Measurements from ENCODE around the gene PPP1R14C.
"Not testable (repeated sequence)": the region's sequence is repeated elsewhere in the genome, so short reads cannot be mapped to it uniquely, and the experiment has no call there.

Gene PPP1R14C

DNA sequence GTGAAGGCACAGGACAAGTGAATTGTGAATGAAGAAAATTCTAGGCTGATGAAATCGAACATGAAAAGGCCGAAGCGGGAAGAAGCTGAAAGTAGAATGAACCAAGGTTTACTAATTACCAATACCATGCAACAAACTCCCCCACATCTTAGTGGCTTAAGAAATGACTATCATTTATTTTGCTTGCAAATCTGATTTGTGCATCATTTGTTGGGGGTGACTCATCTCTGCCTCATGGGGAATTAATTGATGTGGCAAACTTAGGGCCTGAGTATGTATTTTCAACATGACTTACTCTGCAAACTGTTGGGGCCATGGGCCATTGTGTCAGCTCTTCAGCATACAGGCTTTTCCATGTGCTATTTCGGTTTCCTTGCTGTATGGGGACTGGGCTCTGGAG, 26.8 kb downstream of the PPP1R14C start:
- DNase-seq, result no peak

DNA sequence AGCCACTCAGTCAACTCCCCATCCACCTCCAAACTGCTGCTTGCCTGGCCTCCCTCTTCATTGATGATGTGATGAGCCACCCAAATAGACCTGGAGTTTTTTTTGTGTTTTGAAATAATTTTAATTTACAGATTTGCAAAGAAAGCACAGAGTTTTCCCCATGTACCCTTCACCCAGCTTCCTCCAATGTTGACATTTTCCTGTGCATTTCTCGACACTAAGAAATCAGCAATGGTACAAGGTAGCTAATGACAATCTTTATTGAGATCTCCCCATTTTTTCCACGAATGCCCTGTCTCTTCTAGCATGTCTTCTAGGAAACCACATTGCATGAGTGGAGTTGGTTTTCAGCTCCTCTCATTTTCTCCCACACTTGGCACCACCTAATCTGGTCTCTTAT, 30.1 kb downstream of the PPP1R14C start:
- DNase-seq, result no peak

DNA sequence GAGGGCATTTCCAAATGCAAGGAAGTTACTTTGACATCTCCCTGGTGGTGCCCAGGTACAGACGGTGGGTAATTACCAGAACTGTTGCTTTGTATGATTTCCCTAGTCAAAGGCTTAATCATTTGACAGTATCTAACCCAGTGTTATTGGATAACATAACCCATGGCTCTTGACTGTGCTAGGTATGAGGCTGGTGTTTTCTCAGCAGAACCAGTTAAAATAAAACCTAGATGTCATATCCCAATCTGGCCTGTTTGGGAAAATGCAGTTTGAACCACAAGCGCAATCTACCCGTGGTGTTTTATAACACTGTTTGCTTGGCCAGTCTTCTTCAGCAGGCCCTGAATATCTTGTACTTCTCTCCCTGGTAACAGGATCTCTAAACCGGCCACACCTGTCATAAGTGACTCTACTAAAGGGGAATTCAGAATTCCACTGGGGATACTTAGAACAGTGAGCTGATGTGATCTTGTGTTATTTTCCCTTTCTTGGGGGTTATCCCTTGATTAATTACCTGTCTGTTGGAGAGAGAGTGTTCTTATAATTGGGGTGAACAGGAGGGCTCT, 32.8 kb downstream of the PPP1R14C start:
- DNase-seq, result no peak

DNA sequence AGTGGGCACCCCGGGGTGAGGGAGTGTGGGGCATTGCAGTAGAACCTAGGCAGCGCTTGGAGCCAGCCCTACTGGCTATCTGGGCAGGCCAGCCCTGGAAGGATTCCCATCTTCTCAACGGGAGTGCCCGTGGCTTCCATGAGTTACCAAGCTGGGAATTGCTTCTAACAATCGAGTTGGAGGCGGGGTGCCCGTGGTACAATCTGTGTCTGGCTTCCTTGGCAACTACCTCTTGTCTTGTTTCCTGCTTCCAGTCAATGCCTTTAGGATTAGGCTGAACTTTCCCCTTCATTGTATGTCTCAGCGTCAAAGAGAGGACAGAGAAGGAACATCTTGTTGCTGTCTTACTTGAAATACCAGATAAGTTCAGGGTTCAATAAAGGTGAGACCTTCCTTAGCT, 33.3 kb downstream of the PPP1R14C start:
- no peak for DNase-seq

DNA sequence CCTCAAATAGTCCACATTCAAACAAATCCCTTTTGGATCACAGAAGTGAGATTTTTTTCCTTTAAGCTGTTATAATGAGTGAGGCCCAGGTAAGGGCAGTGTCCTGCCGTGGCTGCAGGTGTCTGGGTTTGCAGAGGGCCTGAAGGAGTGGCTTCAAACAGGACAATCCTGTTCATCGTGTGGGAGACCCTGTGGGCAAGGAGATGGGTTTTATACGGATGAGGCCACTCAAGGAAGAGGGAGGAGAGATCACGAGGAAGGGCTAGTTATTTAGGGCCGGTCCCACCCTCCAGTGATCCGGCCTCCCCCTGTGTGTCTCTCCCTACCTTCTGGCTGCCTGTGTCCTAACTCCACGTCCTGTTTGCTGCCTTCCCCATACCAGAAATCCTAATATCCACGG, 33.8 kb downstream of the PPP1R14C start:
- no peak for DNase-seq

DNA sequence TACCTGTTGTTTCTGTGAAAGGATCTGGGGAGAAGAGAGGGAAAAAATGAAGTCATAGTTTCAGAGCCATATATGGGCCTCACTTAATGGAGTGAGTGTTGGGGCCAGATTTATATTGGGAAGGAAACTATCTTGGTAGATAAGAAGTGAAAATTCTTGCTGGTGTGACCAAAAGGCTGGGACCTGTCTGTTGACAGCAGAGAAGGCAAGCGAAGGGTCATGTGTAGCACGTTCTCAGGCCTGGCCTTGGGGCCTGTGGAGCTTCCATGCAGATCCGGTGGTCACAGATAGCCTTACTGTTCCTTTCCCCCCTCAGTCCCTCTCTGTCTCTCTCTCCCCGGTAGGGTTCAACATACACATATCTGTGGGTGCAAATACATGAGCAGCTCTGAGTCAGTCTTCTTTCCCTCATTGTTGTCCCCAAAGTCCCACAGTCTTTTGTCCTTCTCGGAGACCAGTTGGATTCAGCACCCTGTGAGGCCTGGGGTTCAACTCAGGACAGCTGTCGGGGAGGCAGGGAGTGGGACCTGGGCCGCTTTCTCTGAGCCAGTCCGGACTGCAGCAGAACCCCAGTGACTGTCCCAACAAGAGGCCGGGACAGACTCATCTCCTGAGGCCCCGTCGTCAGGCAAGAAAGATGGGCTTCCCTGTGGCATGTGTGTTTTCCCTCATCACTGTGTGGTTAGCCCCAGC, 34.6 kb downstream of the PPP1R14C start:
- DNase-seq, result no peak

DNA sequence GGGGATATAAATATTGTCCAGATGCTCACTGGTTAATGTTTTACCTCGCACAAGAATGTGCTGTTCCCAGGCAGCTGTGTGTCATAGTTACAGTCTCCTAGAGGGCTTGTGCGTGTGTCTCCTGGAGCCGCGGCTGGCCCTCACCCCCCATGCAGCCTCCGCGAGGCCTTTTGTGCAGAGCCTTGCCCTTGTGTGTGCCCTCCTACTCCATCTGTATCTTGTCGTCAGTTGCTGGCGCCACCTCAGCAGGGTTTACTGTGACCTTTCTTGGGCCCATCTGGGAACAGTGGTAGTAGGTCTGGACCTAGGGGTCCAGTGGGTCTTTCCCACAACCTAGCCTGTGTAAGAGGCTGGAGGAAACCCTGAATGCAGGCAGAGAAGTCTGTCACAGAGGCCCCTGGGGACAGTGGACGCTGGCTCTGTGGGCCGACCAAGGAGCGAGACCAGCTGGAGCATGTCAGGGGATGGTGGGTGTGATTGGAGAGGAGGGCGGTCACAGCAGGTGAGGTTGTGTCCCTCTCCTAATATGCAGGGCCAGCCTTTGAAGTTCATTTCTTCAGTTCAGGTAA, 35.2 kb downstream of the PPP1R14C start:
- DNase-seq, result no peak

DNA sequence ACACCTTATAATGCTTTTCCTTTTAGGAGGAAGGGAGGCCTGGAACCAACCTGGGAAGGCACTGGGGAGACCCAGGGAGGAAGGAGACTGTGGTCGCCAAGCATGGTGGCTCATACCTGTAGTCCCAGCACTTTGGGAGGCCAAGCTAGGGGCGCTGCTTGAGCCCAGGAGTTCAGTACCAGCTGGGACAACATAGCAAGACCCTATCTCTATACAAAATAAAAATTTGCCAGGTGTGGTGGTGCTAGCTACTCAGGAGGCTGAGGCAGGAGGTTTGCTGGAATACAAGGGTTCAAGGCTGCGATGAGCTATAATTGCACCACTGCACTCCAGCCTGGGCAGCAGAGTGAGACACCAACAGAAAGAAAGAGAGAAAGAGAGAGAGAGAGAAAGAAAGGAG, 36.2 kb downstream of the PPP1R14C start:
- no peak for DNase-seq

DNA sequence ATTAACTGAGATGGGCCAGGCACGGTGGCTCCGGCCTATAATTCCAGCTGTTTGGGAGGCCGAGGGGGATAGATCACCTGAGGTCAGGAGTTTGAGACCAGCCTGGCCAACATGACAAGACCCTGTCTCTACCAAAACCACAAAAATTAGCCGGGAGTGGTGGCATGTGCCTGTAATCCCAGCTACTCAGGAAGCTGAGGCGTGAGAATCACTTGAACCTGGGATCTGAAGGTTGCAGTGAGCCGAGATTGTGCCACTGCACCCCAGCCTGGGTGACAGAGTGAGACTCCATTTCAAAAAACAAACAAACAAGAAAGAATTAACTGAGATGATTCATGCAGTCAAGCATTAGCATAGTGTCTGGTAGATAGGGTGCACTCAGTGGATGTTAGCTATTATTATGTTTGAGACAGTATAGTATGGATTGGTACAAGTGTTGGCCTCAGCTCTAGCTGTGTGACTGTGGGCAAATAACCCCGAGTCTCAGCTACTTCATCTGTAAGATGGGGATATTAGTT, 37.1 kb downstream of the PPP1R14C start:
- not testable (repeated sequence) for DNase-seq

DNA sequence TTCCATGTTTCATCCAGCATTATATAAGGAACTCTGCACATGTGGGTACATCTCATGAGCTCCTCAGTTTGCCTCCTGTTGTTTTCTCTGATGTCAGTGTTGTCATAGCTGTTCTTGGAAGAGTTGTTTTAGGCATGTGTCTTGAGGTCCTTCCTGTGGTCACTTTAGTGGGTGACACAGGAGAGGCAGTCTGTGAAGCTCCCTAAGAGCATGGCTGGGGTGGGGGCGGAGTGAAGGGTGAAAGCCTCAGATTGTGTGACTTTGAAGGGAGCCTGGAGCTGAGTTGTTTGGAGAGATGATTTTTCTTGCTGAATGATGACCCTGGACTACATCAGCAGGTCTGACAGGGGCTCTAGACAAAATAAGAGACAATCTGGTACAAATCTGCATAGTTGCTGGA, 37.7 kb downstream of the PPP1R14C start:
- DNase-seq, result no peak

DNA sequence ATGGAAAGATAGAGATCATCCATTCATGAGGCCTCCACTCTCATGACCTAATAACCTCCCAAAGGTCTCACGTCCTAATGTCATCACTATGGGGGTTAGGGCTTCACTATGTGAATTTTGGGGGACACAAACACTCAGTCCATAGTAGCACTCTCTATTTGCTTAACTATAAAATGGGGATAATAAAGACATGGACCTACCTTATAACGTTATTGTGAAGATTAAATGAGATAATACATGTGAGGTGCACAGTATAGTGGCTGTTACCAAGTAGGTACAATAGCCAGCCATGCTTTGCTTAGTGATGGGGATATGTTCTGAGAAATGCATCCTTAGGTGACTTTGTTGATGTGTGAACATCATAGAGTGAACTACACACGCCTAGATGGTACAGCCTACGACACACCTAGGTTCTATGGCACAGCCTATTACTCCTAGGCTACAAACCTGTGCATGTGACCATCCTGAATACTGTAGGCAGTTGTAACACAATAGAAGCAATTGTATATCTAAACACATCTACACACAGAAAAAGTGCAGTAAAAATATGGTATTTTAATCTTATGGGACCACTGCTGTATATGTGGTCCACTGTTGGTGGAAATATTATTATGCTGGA, 39.7 kb downstream of the PPP1R14C start:
- DNase-seq, result no peak

DNA sequence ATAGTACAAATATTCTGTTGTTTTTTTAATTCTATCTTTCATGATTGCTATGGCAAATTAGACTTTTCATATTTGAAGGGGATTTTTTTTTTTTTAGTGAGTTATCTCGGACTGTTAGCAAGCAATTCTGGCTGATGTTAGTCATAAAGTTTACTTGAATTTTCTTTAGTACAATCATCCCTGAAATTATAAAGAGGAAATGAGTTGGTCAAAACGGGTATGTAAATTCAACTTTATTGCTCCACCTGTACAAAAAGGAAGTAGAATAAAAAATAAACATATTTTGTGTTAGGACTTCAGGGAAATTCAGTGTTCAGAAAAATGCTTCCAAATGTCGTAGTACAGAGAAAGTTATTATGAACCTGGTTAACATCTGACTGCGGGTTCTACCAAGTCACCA, 40.3 kb downstream of the PPP1R14C start:
- DNase-seq, result no peak

DNA sequence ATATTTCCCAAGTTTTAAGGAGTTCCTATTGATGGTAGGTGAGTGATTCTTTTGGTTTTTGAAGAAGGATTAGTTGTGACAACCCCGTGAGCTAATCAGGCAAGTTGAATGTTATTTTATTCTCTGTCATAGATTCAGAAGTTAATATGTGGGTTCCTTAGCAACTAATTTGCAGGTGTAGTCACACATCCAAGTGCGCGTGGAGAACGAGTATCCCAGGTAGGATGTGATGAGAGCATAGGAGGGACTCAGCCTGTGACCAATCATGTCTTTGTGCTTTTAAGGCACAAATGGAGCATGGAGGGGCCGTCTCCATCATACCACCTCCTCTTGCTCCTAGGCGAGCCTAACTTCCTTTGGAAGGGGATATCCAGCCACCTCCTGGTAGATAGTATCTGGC, 41.1 kb downstream of the PPP1R14C start:
- DNase-seq, result no peak

DNA sequence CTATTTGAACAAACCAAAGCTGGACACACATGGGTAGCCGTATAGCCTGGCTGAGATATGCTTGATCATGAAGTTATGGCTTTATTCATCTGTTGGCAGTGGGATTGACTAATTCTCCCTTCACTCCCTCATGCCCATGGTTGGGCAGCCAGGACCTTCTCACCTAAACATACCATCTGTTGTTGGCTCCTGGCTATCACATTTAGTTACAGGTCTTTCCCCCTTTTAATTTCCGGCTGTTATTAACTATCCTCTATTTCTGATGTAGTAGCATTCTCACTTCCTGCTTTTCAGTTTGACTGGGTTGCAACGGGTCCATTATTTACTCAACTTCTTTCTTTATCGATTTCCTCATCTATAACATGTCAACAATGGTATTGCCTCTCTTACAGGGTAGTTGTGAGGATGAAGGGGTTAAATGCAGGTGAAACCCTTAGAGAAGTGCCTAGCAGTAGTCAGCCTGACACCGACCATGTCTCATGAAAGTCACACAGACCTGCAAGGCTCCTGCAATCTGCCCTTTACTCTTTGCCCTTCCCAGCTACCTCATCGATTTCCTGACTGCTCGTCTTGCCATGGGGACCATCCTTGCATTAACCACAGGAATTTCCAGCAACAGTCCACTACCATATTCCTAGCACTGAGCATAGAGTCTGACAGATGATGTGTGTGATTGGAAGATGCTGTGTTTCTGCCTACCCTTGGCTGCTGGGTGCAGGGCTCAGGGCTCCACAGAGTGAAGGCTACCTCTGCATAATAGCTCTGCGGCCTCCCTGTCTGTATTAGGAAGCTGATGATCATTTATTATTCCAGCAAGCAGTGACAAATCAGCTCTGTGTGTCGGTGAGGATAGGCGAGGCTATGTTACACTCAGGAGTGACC, 42.2 kb downstream of the PPP1R14C start:
- DNase-seq, result no peak

DNA sequence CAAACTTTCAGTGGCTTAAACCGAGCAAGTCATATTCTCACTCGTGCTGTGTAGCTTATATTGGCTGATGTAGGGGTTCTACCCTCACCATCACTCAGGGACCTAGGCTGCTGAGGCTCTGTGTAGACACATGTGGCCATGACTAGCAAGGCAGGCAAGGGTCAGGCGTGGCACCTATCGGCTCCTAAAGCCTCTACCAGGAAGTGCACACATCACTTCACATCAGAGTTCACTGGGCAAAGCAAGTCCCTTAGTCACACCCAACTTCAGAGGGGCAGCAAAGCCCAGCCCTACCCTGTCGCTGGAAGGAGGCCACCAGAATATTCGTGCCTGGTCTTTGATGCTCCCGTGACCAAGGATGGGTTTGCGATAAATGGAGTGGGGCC, 42.9 kb downstream of the PPP1R14C start:
- DNase-seq, result no peak

DNA sequence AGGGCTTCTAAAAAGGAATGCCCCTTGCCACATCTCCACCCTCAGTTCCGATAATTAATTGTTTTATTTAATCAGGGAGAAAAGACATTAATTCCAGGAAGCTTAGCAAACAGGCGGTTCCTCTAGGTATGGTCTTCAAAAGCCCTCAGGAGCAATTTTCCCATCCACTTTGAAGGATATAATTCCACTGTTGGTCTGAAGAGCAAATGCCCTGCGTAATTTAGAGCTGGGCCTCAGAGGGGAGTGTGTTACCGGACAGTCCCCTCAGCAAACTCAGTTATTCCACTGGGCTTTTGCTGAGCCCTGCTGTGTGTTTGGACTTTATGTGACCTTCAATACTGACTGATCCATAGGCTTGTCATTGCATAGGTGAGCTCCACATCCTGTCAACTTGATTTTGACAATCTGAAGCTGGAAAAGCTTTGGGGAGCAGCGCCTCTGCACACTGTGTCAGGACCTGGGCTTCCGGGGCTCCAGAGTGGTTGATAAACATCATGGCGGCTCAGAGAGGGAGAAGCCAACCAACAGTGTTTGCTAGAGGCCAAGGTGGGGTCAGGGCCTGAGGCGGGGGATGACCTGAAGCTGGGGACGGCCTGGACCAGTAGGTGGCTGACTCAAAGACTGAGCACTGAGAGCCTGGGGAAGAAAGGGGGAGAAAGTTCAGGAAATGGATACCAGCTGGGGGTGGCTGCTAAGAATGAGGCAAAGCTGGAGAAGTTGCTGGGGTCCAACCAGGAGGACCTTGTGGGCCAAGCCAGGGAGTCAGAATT, 43.5 kb downstream of the PPP1R14C start:
- DNase-seq, result no peak

DNA sequence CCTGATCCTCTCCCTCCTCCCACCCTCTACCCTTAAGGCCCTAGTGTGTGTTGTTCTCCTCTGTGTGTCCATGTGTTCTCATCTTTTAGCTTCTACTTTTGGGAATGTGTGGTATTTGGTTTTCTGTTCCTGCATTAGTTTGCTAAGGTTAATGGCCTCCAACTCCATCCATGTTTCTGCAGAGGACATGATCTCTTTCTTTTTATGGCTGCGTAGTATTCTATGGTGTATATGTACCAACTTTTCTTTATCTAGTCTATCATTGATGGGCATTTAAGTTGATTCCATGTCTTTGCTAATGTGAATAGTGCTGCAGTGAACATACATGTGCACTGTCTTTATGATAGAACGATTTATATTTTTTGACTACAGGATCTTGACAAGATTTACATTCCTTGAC, 44.6 kb downstream of the PPP1R14C start:
- DNase-seq, result not testable (repeated sequence)

DNA sequence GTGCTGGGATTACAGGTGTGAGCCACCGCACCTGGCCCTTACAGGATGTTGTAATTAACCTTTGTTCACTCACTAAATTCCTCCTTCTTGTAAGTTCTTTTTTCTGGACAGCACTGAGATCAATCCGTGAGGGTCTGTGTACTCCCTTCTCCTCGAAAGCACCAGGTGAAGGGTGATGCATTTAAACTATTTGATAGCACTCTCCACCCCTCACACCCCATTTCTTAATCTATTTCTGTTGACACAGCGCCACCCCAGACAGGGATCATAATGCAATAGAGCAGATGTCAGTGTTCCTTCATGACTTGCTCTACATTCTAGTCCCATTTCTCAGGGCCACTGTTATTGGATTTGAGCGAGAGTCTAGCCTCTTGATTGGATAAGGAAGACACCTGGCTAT, 46.3 kb downstream of the PPP1R14C start:
- no peak for DNase-seq

DNA sequence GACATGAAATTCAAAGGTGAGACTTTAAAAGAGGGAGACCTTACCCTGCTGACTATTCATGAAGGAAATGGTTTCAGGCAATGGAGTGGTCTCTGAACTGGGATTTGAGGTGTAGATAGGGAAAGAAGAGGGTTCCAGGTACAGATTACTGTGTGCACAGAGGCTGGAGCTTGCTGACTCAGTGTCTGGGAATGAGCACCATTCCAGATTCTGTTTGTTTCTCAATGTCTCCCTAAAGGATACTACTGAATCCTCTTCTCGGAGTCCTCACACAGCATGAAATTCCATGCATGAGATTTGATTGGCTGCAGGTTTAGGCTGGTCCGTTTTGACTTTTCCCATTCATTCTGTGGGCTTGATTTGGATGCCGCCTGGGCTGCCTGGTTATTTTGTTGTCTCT, 49.0 kb downstream of the PPP1R14C start:
- no peak for DNase-seq

DNA sequence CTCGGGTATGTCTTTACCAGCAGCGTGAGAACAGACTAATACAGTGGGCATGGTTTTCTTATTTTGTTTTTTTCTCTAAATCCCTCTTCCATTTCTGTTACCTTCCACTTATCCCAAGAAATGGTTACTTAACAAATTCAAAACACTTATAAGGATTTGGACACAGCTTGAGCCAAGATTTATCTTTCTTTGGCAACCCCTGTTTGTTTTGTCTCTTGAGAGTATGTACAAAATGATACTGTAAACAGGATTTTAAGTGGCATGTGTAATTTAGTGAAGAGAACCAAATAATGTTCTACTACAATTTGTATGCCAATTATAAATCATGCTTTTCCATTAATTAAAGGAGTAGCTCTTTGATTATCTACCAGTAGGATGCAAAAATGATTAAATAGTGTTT, 51.4 kb downstream of the PPP1R14C start:
- no peak for DNase-seq

DNA sequence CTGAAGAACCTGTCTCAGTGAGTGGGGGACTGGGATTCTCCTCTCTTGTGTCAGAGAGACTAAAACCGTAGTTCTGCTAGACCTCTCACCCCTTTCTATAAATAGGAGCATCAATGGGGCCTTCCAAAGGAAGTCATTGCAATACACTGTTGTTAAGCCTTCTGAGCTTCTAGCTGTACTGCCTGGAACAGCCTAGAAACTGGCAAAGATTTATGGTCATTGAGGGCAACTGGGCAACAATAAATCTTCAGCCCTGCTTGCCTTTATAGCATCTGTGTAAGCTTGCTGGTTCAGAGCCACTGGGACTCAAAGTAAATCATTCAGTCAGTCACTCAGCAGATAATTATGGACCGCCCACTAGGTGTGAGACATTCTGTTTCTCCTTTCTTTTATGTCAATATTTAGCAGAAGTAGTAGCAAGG, 53.2 kb downstream of the PPP1R14C start:
- DNase-seq, result no peak

All from NCI-H1092 (cell line).